Esophagus squamous epithelium (tissue), 5 donors: Measurements from ENCODE around the gene SIRT5. TPM values are rescaled to one million over a fixed set of nuclear protein-coding genes. Genes with fewer than 3 reads are reported as not detected.

Experiments used
- DNase-seq: peaks from one replicate; lab custom pipeline; 2025; lab: John Stamatoyannopoulos, UW
- H3K27ac ChIP-seq, 4 donors: fragments of 200-600 bp; sonication (generic); one replicate each; pipeline ENCODE4 v1.5.1; 2016 to 2019; ENCODE audit warnings: mild to moderate bottlenecking in 1 of 4
- H3K27me3 ChIP-seq, 4 donors: fragments of 200-600 bp; sonication (generic); 1 replicate in 3 of 4; 2 replicates in 1 of 4; pipeline versions ENCODE4 v1.5.1 to v1.6.0; 2017 to 2021; ENCODE audit warnings: antibody characterized with exemption in 1 of 4
- H3K36me3 ChIP-seq, 3 donors: fragments of 200-600 bp; sonication (generic); one replicate each; pipeline ENCODE4 v1.5.1; 2016 to 2019
- H3K4me1 ChIP-seq, 3 donors: fragments of 200-600 bp; sonication (generic); one replicate each; pipeline ENCODE4 v1.5.1; 2017 to 2019
- H3K4me3 ChIP-seq, 4 donors: fragments of 200-600 bp; sonication (generic); 1 replicate in 3 of 4; 2 replicates in 1 of 4; pipeline ENCODE4 v1.5.1; 2016 to 2019; ENCODE audit warnings: mild to moderate bottlenecking in 2 of 4, moderate library complexity in 1 of 4
- H3K9me3 ChIP-seq, 3 donors: fragments of 200-600 bp; sonication (generic); one replicate each; pipeline ENCODE4 v1.5.1; 2016 to 2019
- CTCF ChIP-seq, 6 experiments: fragments of 450-650 bp in 4 of 6; fragments of 200-600 bp in 2 of 6; sonication (generic) in 2 of 6; IDR thresholded peaks; one replicate each; pipeline ENCODE4 v1.5.1; 2016 to 2019; ENCODE audit warnings: antibody characterized with exemption in 6 of 6, mild to moderate bottlenecking in 4 of 6, moderate library complexity in 4 of 6
- POLR2A ChIP-seq, 4 donors: fragments of 450-650 bp; IDR thresholded peaks; one replicate each; pipeline ENCODE4 v1.6.1; 2017; ENCODE audit warnings: antibody characterized with exemption in 4 of 4, mild to moderate bottlenecking in 4 of 4, moderate library complexity in 3 of 4
- WGBS, 2 donors: methylation state at CpG; one replicate each; pipeline ENCODE4 v1.1.5; 2018; 5-methylcytosine and 5-hydroxymethylcytosine counted together
- intact Hi-C: fragments of 100-400 bp; cut with DNase I; formaldehyde crosslinking; loops from one replicate; pipeline ENCODE4 v1.15.0; 2022
- total RNA-seq, 4 donors: library from RNA; depleted of rRNA; stranded (reverse); fragments of >200 nt; gene quantifications; one replicate each; pipeline ENCODE4 v1.1.0, GENCODE V29; 2016
- donor health status: DM: yes; HTN: yes; CAD: no.

SIRT5 gene
- total RNA-seq, 4 donors from 2014 or later, result 4.1 to 10.7 (median 5.6) TPM

- intact Hi-C loops, result no loop called here
- H3K4me1 ChIP-seq, result peaks cover 13 to 34% (median 13%) of the 10 kb centered on the region in 3 donors
- no peak overlapping the region for H3K4me3 ChIP-seq
- TF ChIP-seq CTCF (IDR thresholded peaks at IDR 0.05), result no peak
- TF ChIP-seq POLR2A (IDR thresholded peaks at IDR 0.05), result no peak
- no peak for DNase-seq
- H3K9me3 ChIP-seq, result no peaks in the 10 kb centered on the region
- no peaks in the 10 kb centered on the region for H3K27me3 ChIP-seq
- H3K27ac ChIP-seq, result no peak overlapping the region
- peaks cover 10 to 63% (median 42%) of the 10 kb centered on the region in 3 donors for H3K36me3 ChIP-seq
- 70 to 87% methylated on average over 2 of the region's 2 CpGs for WGBS, 2 donors
These were observed 42.7 kb downstream of the SIRT5 start for GRCh38 chr6:13617066-13617465.

GRCh38 chr6:13624871-13625288, 50.5 kb downstream of the SIRT5 start:
- DNase-seq, result no peak
- no peak overlapping the region for H3K27ac ChIP-seq
- no peaks in the 10 kb centered on the region for H3K4me1 ChIP-seq
- no peaks in the 10 kb centered on the region for H3K9me3 ChIP-seq
- H3K4me3 ChIP-seq, result no peak overlapping the region
- intact Hi-C loops, result loop anchor here (10.0 kb wide), 1 partner anchor 80 kb away; no protein-coding TSS in a partner anchor
- 69 to 70% methylated on average over 4 of the region's 4 CpGs for WGBS, 2 donors
- peaks cover 2 to 99% (median 35%) of the 10 kb centered on the region in 3 donors for H3K36me3 ChIP-seq
- no peaks in the 10 kb centered on the region for H3K27me3 ChIP-seq
- TF ChIP-seq POLR2A (IDR thresholded peaks at IDR 0.05) (no peak), CTCF (IDR thresholded peaks at IDR 0.05) (peak in 4 of 6 experiments; percentile 17 to 51 (median 37))

- Histone ChIP-seq H3K27me3 (no peaks in the 10 kb centered on the region), H3K36me3 (peaks cover 0 to 100% (median 5%) of the 10 kb centered on the region in 3 donors), H3K27ac (no peak overlapping the region), H3K9me3 (no peaks in the 10 kb centered on the region), H3K4me3 (no peak overlapping the region), H3K4me1 (no peaks in the 10 kb centered on the region)
- WGBS, 2 donors, result 54 to 60% methylated on average over 4 of the region's 4 CpGs
- intact Hi-C loops, result loop anchor here (10.0 kb wide), 1 partner anchor 75 kb away; no protein-coding TSS in a partner anchor
- no peak for DNase-seq
- no peak for TF ChIP-seq CTCF (IDR thresholded peaks at IDR 0.05)
- no peak for TF ChIP-seq POLR2A (IDR thresholded peaks at IDR 0.05)
These were observed 55.2 kb downstream of the SIRT5 start for GRCh38 chr6:13629459-13630116.

GRCh38 chr6:13630499-13630898, 56.1 kb downstream of the SIRT5 start:
- Histone ChIP-seq H3K27me3 (no peaks in the 10 kb centered on the region), H3K36me3 (peaks cover 0 to 100% (median 5%) of the 10 kb centered on the region in 3 donors), H3K4me3 (no peak overlapping the region), H3K9me3 (no peaks in the 10 kb centered on the region), H3K27ac (no peak overlapping the region), H3K4me1 (no peaks in the 10 kb centered on the region)
- intact Hi-C loops, result no loop called here
- TF ChIP-seq CTCF (IDR thresholded peaks at IDR 0.05), result no peak
- no peak for TF ChIP-seq POLR2A (IDR thresholded peaks at IDR 0.05)
- DNase-seq, result no peak
- WGBS, 2 donors, result 87% methylated on average over 1 of the region's 1 CpG

- no peak overlapping the region for H3K27ac ChIP-seq
- H3K9me3 ChIP-seq, result no peaks in the 10 kb centered on the region
- H3K4me3 ChIP-seq, result no peak overlapping the region
- no peaks in the 10 kb centered on the region for H3K4me1 ChIP-seq
- WGBS, 2 donors, result 94 to 98% methylated on average over 2 of the region's 2 CpGs
- H3K36me3 ChIP-seq, result peaks cover 0 to 98% (median 13%) of the 10 kb centered on the region in 3 donors
- H3K27me3 ChIP-seq, result no peaks in the 10 kb centered on the region
- TF ChIP-seq POLR2A (IDR thresholded peaks at IDR 0.05) (no peak), CTCF (IDR thresholded peaks at IDR 0.05) (no peak)
- intact Hi-C loops, result no loop called here
- DNase-seq, result no peak
These were observed 58.9 kb downstream of the SIRT5 start for GRCh38 chr6:13633343-13633742.
